Measurements from ENCODE around the gene TRIM72. TPM values are rescaled to one million over a fixed set of nuclear protein-coding genes. Genes with fewer than 3 reads are reported as not detected.

The TRIM72 gene
- polyA plus RNA-seq, 1 experiment: not detected

DNA sequence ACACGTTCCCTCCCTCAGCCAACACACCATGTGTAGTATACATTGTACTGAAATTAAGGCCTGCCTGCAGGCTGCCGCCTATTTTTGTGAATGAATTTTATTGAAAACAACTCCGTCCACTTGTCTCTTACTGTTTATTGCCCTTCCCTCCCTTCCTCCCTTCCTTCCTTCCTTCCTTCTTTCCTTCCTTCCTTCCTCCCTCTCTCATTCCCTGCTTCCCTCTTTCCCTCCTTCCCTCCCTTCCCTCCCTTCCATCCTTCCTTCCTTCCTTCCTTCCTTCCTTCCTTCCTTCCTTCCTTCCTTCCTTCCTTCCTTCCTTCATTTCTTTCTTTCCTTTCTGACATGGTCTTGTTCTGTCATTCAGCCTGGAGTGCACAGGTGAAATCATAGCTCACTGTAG, 48.2 kb downstream of the TRIM72 start:
- POLR2A ChIA-PET: no interaction called here
- CTCF ChIA-PET: no interaction called here
- TF ChIP-seq, protein P1, sequence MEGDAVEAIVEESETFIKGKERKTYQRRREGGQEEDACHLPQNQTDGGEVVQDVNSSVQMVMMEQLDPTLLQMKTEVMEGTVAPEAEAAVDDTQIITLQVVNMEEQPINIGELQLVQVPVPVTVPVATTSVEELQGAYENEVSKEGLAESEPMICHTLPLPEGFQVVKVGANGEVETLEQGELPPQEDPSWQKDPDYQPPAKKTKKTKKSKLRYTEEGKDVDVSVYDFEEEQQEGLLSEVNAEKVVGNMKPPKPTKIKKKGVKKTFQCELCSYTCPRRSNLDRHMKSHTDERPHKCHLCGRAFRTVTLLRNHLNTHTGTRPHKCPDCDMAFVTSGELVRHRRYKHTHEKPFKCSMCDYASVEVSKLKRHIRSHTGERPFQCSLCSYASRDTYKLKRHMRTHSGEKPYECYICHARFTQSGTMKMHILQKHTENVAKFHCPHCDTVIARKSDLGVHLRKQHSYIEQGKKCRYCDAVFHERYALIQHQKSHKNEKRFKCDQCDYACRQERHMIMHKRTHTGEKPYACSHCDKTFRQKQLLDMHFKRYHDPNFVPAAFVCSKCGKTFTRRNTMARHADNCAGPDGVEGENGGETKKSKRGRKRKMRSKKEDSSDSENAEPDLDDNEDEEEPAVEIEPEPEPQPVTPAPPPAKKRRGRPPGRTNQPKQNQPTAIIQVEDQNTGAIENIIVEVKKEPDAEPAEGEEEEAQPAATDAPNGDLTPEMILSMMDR (IDR thresholded peaks at IDR 0.05; ENCODE audit: insufficient read depth, low read depth, low read length): no peak
- no peak for DNase-seq (ENCODE audit: low read depth)
- Histone ChIP-seq H3K27me3 (ENCODE audit: control insufficient read depth, insufficient read depth, low read length) (peaks cover 2% of the 10 kb centered on the region; the same call in 1 of the 2 replicates), H3K36me3 (ENCODE audit: control insufficient read depth, insufficient read depth, low read length) (no peaks in the 10 kb centered on the region), H3K4me3 (ENCODE audit: low read depth, low read length) (no peak overlapping the region)

DNA sequence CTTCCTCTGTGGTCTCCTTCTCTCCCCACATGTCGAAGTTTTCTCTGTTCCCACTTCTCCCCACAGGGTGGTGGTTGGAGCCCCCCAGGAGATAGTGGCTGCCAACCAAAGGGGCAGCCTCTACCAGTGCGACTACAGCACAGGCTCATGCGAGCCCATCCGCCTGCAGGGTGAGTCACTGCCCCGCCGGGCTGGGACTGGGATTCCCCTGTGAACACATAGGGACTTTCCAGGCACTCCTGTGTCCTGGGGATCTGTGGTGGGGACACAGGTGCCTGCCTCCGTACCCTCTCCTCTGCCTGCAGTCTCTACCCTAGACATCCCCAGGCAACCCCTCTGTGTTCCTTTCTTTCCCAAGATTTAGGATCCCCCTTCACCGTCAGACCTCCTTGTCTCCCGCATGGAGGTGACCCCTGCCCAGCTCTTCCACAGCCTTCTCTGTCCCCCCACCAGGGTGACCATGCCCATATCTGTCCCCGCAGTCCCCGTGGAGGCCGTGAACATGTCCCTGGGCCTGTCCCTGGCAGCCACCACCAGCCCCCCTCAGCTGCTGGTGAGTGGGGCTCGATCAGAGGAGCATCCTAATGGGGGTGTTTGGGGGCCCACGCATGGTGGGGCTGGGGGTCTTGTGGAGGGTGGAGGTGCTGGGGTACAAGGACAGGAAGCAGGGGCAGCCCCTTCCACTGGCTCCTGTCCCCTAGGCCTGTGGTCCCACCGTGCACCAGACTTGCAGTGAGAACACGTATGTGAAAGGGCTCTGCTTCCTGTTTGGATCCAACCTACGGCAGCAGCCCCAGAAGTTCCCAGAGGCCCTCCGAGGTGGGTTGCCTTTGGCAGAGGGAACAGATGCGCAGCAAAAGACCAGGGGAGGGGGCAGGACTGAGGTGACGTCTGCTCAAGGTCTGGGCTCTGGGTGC, 51.7 kb downstream of the TRIM72 start:
- ChIA-PET CTCF (no interaction called here), POLR2A (no interaction called here)
- TF ChIP-seq, protein P1 (IDR thresholded peaks at IDR 0.05; ENCODE audit: insufficient read depth, low read depth, low read length): no peak
- no peak for DNase-seq (ENCODE audit: low read depth)
- H3K36me3 ChIP-seq (ENCODE audit: control insufficient read depth, insufficient read depth, low read length): no peaks in the 10 kb centered on the region
- H3K4me3 ChIP-seq (ENCODE audit: low read depth, low read length): no peak overlapping the region
- no peaks in the 10 kb centered on the region; the same call in 1 of the 2 replicates for H3K27me3 ChIP-seq (ENCODE audit: control insufficient read depth, insufficient read depth, low read length)

GRCh38 chr16:31267332-31268032, 53.6 kb downstream of the TRIM72 start:
- H3K36me3 ChIP-seq (ENCODE audit: control insufficient read depth, insufficient read depth, low read length): no peaks in the 10 kb centered on the region
- H3K27me3 ChIP-seq (ENCODE audit: control insufficient read depth, insufficient read depth, low read length): no peaks in the 10 kb centered on the region; the same call in 1 of the 2 replicates
- DNase-seq (ENCODE audit: low read depth): no peak
- no peak overlapping the region for H3K4me3 ChIP-seq (ENCODE audit: low read depth, low read length)
- TF ChIP-seq, protein P1 (IDR thresholded peaks at IDR 0.05; ENCODE audit: insufficient read depth, low read depth, low read length): no peak
- POLR2A ChIA-PET: no interaction called here
- CTCF ChIA-PET: interaction anchor here (1.2 kb wide), 1 partner anchor 47 kb away, joined by 4 read pairs; no protein-coding TSS in a partner anchor

DNA sequence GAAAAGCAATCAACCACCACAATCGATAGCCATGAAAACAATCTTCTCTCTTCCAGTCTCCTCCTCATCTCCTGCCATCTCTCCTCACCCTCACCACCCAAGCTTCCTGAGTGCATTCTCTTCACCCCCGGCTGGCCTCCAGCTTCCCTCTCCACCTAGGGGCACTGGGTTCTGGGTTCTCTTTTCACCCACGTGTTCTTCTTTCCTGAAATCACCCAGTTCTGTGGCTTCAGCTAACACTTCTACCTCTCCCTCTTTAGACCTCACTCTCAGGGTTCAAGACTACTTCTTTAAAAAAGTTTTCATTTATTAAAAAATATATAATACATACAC, 54.1 kb downstream of the TRIM72 start:
- Histone ChIP-seq H3K36me3 (ENCODE audit: control insufficient read depth, insufficient read depth, low read length) (no peaks in the 10 kb centered on the region), H3K4me3 (ENCODE audit: low read depth, low read length) (no peak overlapping the region), H3K27me3 (ENCODE audit: control insufficient read depth, insufficient read depth, low read length) (no peaks in the 10 kb centered on the region; the same call in 1 of the 2 replicates)
- DNase-seq (ENCODE audit: low read depth): no peak
- CTCF ChIA-PET: no interaction called here
- TF ChIP-seq, protein P1 (IDR thresholded peaks at IDR 0.05; ENCODE audit: insufficient read depth, low read depth, low read length): no peak
- POLR2A ChIA-PET: no interaction called here

DNA sequence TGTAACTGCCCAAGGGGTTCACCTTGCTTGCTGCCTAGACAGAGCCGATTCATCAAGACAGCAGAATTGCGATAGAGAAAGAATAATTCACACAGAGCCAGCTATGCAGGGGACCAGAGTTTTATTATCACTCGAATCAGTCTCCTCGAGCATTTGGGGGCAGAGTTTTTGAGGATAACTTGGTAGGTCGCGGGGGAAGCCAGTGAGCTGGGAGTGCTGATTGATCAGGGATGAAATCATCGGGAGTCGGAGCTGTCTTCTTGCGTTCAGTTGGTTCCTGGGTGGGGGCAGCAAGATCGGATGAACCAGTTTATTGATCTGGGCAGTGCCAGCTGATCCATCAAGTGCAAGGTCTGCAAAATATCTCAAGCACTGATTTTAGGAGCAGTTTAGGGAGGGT, 55.0 kb downstream of the TRIM72 start:
- DNase-seq (ENCODE audit: low read depth): no peak
- Histone ChIP-seq H3K27me3 (ENCODE audit: control insufficient read depth, insufficient read depth, low read length) (no peaks in the 10 kb centered on the region; the same call in 1 of the 2 replicates), H3K4me3 (ENCODE audit: low read depth, low read length) (no peak overlapping the region), H3K36me3 (ENCODE audit: control insufficient read depth, insufficient read depth, low read length) (no peaks in the 10 kb centered on the region)
- TF ChIP-seq, protein P1 (IDR thresholded peaks at IDR 0.05; ENCODE audit: insufficient read depth, low read depth, low read length): no peak
- ChIA-PET CTCF (no interaction called here), POLR2A (no interaction called here)

Data from BJ (cell line).